SH-SY5Y (cell line): ENCODE results near the gene LRCH4.

Experiments used
- GATA2 ChIP-seq: IDR thresholded peaks from 2 replicates; pipeline ENCODE4 v1.6.1; 2011; ENCODE audit warnings: mild to moderate bottlenecking, low read depth, low read length
- GATA3 ChIP-seq: IDR thresholded peaks from 2 replicates; pipeline ENCODE4 v1.6.1; 2011; ENCODE audit warnings: low read depth, mild to moderate bottlenecking, low read length, moderate library complexity

DNA sequence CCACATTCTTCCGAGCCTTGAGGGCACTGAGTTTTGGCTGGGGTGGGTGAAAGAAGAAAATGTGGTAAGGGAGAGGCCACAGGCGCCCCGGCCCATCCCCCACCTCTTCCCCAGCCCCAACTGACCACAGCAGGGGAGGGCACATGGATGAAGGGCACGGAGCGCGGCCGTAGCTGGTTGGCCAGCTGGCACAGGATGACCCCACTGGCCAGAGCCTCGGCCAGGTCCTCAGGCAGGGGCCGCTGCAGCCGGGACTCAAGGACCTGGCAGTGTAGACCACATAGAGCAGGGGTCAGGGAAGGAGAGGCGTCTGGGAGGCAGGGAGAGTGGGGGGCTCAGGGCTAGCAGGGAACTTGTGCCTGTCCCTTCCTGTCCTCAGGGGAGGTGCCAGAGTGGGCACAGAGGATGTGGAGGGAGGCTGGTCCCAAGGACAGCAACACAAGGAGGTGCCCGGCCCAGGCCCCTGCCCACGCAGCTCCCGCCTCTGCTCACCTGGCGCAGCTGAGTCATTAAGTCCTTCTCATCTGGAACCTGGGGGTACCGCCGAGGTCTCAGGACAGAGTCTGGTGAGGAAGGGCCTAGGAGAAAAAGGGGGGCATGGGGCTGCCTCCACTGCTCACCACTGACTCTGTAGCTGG lies 10.1 kb downstream of the LRCH4 start:
- no peak for TF ChIP-seq GATA2
- TF ChIP-seq GATA3 = no peak
